Measurements from ENCODE around the gene BEND3. TPM values are rescaled to one million over a fixed set of nuclear protein-coding genes. Genes with fewer than 3 reads are reported as not detected.

The BEND3 gene
- total RNA-seq, 2 donors from 2014 or later, result 0.54 to 4.2 TPM

- Histone ChIP-seq H3K27me3 (replicated peaks; ENCODE audit: insufficient read depth) (no peaks in the 10 kb centered on the region), H3K4me1 (ENCODE audit: control insufficient read depth in 1 of 2, low read depth in 2 of 2) (no peaks in the 10 kb centered on the region), H3K27ac (no peak overlapping the region), H3K4me3 (no peak overlapping the region), H3K9me3 (no peaks in the 10 kb centered on the region), H3K36me3 (no peaks in the 10 kb centered on the region)
- ATAC-seq (ENCODE audit: insufficient number of reproducible peaks, low FRiP score, low read depth) (no peak), DNase-seq (ENCODE audit: low spot score) (no peak)
- TF ChIP-seq CTCF (IDR thresholded peaks at IDR 0.05), result no peak
These were observed 50.7 kb downstream of the BEND3 start for GRCh38 chr6:107064579-107065065.

GRCh38 chr6:107062691-107063090 lies 52.6 kb downstream of the BEND3 start:
- H3K4me1 ChIP-seq (ENCODE audit: control insufficient read depth in 1 of 2, low read depth in 2 of 2), result no peaks in the 10 kb centered on the region
- ATAC-seq (ENCODE audit: insufficient number of reproducible peaks, low FRiP score, low read depth), result no peak
- DNase-seq (ENCODE audit: low spot score), result no peak
- no peak for TF ChIP-seq CTCF (IDR thresholded peaks at IDR 0.05)
- no peaks in the 10 kb centered on the region for H3K36me3 ChIP-seq
- no peaks in the 10 kb centered on the region for H3K27me3 ChIP-seq (replicated peaks; ENCODE audit: insufficient read depth)
- no peaks in the 10 kb centered on the region for H3K9me3 ChIP-seq
- no peak overlapping the region for H3K4me3 ChIP-seq
- H3K27ac ChIP-seq, result no peak overlapping the region

- DNase-seq (ENCODE audit: low spot score), result no peak
- H3K4me1 ChIP-seq (ENCODE audit: control insufficient read depth in 1 of 2, low read depth in 2 of 2), result no peaks in the 10 kb centered on the region
- H3K27ac ChIP-seq, result no peak overlapping the region
- H3K4me3 ChIP-seq, result no peak overlapping the region
- H3K9me3 ChIP-seq, result no peaks in the 10 kb centered on the region
- no peak for TF ChIP-seq CTCF (IDR thresholded peaks at IDR 0.05)
- ATAC-seq (ENCODE audit: insufficient number of reproducible peaks, low FRiP score, low read depth), result no peak
- no peaks in the 10 kb centered on the region for H3K27me3 ChIP-seq (replicated peaks; ENCODE audit: insufficient read depth)
- no peaks in the 10 kb centered on the region for H3K36me3 ChIP-seq
These were observed 53.9 kb downstream of the BEND3 start for GRCh38 chr6:107061125-107062020.

- H3K27ac ChIP-seq, result no peak overlapping the region
- H3K36me3 ChIP-seq, result no peaks in the 10 kb centered on the region
- no peak for ATAC-seq (ENCODE audit: insufficient number of reproducible peaks, low FRiP score, low read depth)
- TF ChIP-seq CTCF (IDR thresholded peaks at IDR 0.05), result no peak
- H3K27me3 ChIP-seq (replicated peaks; ENCODE audit: insufficient read depth), result no peaks in the 10 kb centered on the region
- H3K4me3 ChIP-seq, result no peak overlapping the region
- no peaks in the 10 kb centered on the region for H3K9me3 ChIP-seq
- H3K4me1 ChIP-seq (ENCODE audit: control insufficient read depth in 1 of 2, low read depth in 2 of 2), result no peaks in the 10 kb centered on the region
- DNase-seq (ENCODE audit: low spot score), result no peak
These were observed 54.6 kb downstream of the BEND3 start for GRCh38 chr6:107060704-107061103.

- DNase-seq (ENCODE audit: low spot score) (no peak), ATAC-seq (ENCODE audit: insufficient number of reproducible peaks, low FRiP score, low read depth) (no peak)
- Histone ChIP-seq H3K4me3 (no peak overlapping the region), H3K4me1 (ENCODE audit: control insufficient read depth in 1 of 2, low read depth in 2 of 2) (no peaks in the 10 kb centered on the region), H3K27ac (no peak overlapping the region), H3K36me3 (no peaks in the 10 kb centered on the region), H3K9me3 (no peaks in the 10 kb centered on the region), H3K27me3 (replicated peaks; ENCODE audit: insufficient read depth) (no peaks in the 10 kb centered on the region)
- no peak for TF ChIP-seq CTCF (IDR thresholded peaks at IDR 0.05)
These were observed 55.7 kb downstream of the BEND3 start for GRCh38 chr6:107059606-107060005.

Measured in thoracic aorta (tissue), 2 donors.